A549 treated with CORT108297 at 1 μM for 4 hours (cell line): Measurements from ENCODE around the gene OR5AN1. TPM values are rescaled to one million over a fixed set of nuclear protein-coding genes. Genes with fewer than 3 reads are reported as not detected.

Experiments
- total RNA-seq: library from RNA; stranded (reverse); fragments of 200-300 nt; extraction: Qiagen RNA extraction; gene quantifications from 5 replicates; pipeline ENCODE4 v1.2.3, GENCODE V29; 2022

The OR5AN1 gene, protein sequence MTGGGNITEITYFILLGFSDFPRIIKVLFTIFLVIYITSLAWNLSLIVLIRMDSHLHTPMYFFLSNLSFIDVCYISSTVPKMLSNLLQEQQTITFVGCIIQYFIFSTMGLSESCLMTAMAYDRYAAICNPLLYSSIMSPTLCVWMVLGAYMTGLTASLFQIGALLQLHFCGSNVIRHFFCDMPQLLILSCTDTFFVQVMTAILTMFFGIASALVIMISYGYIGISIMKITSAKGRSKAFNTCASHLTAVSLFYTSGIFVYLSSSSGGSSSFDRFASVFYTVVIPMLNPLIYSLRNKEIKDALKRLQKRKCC
- total RNA-seq = not detected in 5 replicates

DNA sequence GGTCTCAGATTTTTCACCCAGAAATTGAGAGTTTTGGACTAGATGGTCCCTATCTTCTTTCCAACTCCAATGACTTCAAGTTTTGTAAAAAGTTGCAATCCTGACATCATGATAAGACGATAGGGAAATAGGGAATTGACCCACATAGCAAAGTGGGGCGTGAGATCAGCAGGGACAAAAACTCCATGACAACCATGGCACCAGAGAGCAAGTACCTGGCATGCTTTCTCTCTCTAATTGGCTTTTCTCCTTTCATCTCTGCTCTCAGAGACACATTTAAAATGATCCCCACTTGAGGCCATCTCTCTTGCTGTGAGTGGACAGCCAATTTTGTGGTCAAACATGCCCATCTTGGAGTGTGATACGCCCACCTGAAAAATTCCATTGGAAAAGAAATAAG lies at the start of gene OR5AN1:
OR5AN1 (plus strand) TSS at position 301 of the 400 bp plus-strand sequence. CDS start 5,564 bp downstream, outside the sequence.

Other genes starting within 250 kb of the OR5AN1 start
- 8.3 to 11.2 TPM (median 9.3 TPM) in 5 replicates for gene FAM111A, start 216.0 kb upstream of the OR5AN1 start, total RNA-seq
- 4.1 to 5.6 TPM (median 4.8 TPM) in 5 replicates for gene DTX4, start 186.8 kb upstream of the OR5AN1 start, total RNA-seq
- gene MPEG1, start 146.0 kb upstream of the OR5AN1 start, total RNA-seq = not detected in 5 replicates
- gene OR5A2, start 67.5 kb downstream of the OR5AN1 start, total RNA-seq = not detected in 5 replicates
- gene OR5A1, start 77.6 kb downstream of the OR5AN1 start, total RNA-seq = not detected in 5 replicates
- gene OR4D6, start 98.1 kb downstream of the OR5AN1 start, total RNA-seq = not detected in 5 replicates
- gene OR4D10, start 114.4 kb downstream of the OR5AN1 start, total RNA-seq = not detected in 5 replicates
- not detected in 5 replicates for gene OR4D11, start 144.7 kb downstream of the OR5AN1 start, total RNA-seq
- not detected in 5 replicates for gene OR4D9, start 152.6 kb downstream of the OR5AN1 start, total RNA-seq